Stimulated activated CD4-positive, alpha-beta T cell treated with anti-CD3 and anti-CD28 coated beads, TNF-alpha, amount 100 ng/mL, for 4 hours (primary cell): ENCODE data around the gene GCGR.

Experiments used
- DNase-seq, 3 experiments: peaks; one replicate each; pipeline ENCODE4 v3.0.0-alpha.2; 2020; ENCODE audit warnings: low read depth in 3 of 3

Gene GCGR

DNA sequence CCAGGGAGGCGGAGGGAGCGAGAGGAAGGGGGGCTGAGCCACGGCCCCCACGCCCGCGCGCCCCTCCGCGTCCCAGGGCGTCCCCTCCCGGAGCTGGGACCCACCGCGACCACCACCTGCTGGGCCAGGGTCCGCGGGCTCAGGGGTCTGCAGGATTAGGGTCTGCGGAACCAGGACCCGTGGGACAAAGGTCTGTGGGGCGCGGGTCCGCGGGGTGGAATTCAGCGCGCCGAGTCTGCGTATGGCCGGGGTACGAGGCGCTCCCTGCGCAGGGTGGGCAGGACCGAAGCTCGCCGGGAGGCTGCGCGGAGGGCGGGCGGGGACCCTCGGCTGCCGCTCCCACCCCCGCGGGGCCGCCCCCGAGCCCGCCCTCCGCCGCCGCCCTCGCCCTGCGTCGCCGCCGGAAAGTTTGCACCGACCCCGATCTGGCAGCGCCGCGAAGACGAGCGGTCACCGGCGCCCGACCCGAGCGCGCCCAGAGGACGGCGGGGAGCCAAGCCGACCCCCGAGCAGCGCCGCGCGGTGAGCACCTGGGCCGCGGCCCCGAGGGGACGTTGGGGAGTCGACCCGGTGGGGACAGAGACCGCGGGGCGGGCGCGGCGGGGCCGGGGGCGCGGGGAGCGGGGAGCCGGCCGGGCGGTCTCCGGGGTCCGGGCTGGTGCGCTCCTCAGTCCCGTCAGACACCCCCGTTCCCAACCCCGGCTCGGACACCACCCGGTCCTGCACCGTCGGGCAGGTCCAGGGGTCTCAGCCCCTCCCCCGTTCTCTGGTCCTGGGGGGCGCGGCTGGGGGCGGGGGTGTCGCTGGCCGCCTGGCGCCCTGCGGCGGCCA lies at the start of gene GCGR:
TSS of gene GCGR (plus strand) at position 423 of the 831 bp plus-strand sequence. CDS start 4,869 bp downstream, outside the sequence.
- DNase-seq, result no peak

DNA sequence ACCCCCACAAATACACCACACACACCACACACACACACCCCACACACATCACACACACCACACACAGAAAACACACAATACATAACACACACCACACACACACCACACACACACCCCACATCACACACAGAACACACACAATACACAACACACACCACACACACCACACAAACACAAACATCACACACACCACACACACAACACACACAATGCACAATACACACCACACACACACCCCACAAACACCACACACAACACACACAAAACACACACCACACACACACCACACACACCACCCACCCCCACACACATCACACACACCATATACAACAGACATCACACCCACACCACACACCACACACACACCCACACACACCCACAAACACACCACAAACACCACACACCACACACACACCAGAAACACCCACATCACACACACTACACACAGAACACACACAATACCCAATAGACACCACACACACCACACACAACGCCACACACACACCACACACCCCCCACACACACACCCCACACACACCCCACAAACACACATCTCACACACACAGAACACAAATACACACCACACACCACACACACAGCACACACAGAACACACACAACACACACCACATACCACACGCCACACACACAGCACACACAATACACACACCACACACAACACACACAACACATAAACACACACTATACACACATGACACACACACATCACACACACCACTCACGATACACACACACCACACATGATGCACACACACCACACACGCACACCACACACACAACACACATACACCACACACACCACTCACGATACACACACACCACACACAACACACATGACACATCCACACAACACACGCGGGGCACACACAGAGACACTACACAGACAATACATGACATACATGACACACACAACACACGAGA lies 11.0 kb upstream of the GCGR start:
- no peak for DNase-seq

DNA sequence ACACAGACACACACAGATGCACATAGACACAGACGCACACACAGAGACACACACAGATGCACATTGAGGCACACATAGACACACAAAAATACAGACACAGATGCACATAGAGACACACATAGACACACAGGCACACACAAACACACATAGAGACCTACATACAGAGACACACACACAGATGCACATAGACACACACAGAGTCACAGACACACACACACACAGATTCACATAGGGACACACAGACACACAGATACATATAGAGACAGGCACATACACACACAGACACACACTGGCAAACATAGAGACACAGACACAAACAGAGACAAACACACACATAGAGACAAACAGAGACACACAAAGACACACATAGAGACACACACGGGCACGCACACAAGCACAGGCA lies 9.9 kb upstream of the GCGR start:
- no peak for DNase-seq

- no peak for DNase-seq
These were observed 9.4 kb upstream of the GCGR start for GRCh38 chr17:81794509-81794908.

DNA sequence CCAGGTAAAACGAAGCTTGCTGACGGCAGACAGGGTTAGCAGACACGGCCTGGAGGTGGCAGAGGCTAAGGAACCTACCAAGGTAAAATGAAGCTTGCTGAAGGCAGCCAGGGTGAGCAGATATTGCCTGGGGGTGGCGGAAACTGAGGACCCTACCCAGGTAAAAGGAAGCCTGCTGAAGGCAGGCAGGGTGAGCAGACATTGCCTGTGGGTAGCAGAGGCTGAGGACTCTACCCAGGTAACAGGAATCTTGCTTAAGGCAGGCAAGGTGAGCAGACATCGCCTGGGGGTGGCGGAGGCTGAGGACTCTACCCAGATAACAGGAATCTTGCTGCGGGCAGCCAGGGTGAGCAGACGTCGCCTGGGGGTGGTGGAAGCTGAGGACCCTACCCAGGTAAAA lies 2.6 kb upstream of the GCGR start:
- DNase-seq, result no peak

DNA sequence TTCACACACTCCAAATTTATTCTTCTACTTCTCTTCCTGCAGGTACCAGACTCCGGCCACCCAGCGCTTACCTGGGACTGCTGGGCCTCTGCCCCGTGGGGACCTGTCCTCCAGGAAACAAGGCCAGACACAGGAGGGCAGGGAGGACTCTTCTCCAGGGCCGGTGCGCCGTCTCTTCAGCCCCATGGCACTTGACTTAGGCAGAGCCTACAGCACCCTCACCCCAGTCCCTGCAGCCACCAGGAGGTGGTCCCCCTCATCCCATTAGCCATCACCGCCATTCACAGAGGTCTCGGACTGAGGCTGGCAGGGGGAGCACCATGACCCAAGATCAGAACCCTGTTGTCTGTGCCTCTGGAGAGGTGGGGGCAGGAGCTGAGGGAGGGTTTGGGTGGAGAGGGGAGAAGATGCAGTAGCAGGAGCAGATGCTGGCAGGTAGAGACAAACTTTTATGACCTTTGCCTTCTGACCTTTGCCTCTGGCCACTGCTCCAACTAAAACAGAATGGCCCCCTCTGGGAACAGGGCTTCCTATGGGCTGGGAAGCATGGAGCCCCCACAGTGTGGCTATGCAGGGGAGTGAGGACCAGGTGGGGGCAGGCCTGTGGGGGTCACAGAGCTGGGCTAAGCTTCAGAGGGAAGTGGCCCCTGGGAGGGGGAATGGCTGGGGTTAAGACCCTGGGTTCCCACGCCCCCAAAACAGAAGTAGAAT lies 1.7 kb upstream of the GCGR start:
- no peak for DNase-seq

DNA sequence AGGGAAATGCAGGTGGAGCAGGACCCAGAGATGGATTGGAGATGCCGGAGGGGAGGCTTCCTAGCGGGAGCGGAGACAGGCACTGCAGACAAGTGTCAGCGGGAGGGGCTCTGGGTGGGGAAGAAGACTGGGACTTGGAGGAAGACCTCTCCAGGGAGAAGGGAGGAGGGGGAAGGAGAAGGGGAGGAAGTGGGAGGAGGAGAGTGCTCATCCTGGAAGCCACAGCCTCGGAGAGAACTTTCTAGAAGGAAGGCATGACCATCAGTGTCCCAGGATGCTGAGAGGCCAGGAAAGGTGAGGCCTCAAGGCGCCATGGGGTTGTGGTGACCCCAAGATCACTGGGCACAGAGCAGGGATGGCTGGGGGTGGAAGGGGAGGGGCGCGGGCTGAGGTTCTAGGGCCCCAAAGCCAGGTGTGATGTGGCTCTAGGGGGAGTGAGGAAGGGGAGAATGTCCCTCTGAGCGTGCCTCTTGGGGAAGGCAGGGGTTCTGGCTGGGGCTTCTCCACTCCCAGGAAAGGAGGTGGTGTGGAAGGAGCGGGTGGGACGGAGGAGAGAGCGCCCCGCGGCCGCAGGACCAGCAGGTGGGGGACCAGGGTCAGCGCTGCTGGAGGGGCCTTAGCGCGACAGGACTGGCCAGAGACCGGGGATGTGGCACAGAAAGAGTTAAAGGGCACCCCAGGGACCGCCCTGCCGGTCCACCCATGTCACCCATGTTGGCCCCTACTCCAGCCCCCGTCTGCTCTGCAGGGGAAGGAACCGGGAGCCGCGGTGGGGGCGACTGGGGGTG lies 900 bp upstream of the GCGR start:
- DNase-seq, result no peak

- no peak for DNase-seq
These were observed 829 bp downstream of the GCGR start for GRCh38 chr17:81804559-81805399.

DNA sequence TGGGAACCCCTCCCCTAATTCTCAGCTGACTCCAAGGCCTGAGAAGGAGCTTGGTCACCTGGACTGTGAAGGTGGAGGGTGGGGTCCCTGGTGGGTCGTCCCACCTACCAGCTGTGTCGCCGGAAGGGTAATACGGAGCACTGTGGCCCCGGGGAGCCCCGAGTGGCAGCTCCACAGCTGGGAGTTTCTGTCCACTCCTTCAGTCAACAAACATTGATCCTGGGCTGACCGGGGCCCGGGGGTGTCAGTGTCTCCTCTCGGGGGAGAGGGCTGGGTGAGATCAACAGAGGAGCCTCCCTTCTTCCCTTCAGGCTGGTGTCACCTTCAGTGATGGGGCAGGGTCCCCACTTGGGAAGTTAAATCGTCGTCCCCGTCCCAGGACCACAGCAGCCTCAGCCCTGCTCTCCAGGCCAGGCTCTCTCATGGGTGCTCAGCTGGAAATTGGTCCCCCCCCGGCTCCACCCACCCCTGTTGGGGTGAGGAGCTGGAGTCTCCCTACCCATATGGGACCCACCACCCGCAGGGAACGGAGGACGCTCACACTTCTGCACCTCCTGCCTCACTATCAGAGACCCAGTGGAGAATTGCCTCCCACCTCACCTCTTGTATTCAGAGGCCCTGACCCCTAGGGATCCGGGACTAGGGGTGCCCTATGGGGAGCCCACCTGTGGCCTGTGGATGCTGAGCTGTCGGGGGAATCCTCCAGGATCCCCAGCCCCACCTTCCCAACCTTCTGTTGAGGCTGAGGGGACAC lies 1.9 kb downstream of the GCGR start:
- DNase-seq, result no peak

DNA sequence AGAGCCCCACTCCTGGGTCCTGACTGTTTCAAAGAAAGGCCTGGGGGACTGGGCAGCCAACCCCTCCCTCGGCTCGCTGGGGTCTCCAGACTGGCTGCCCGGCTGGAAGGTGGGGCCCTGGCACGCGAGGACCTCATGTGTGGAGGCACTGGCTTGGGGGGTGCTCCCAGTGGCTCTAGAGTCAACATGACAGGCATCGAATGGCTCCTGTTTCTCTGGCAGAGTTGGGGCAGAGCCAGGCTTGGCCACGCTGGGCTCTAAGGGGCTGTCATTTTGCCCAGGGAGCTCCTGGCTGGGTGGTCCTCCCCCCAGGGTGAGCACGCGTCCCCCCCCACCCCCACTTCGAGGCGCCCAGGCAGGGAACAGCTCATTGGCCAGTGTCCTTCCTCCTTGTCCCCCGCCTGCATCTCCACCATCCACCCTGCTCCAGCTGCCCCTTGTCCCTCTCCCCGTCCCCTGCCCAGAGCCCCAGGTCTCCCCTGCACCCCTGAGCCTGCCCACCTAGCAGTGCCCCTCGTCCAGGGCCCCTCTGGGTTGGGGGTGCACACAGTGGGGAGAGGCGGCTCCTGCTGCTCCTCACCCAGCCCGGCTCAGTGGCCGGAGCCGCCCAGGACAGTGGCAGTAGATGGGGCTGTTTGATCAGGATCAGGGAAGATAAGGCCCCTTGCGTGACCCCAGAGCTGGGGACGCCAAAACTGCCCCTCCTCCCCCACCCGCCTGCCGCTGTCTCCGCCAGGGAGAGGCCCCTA lies 2.7 kb downstream of the GCGR start:
- DNase-seq, result no peak

DNA sequence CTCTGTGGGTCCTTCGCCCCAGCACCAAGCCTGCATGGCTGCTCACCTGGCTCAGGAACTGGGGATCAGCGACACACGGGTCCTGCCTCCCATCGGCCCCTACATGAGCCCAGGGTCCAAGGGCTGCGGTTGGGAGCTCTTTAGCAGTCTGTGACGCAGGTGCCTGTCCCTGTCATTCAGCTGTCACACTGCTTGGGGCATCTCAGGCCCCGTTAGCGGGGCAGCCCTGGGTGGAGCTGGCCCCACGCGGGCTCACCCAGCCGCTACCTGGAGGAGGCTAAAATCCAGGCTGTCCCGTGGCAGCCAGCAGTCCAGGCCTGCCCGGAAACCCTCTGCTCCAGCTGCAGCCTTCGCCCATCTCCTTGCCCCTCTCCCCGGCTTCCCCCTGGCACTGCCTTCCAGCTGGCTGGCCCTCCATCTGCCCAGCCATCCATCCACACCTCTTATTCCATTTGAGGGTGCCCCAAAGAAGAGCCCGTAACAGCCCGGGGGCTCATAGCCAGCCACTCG lies 3.3 kb downstream of the GCGR start:
- DNase-seq, result no peak

GRCh38 chr17:81807839-81808238 lies 3.9 kb downstream of the GCGR start:
- no peak for DNase-seq

GRCh38 chr17:81808778-81809555 lies 5.0 kb downstream of the GCGR start:
- DNase-seq, result no peak

DNA sequence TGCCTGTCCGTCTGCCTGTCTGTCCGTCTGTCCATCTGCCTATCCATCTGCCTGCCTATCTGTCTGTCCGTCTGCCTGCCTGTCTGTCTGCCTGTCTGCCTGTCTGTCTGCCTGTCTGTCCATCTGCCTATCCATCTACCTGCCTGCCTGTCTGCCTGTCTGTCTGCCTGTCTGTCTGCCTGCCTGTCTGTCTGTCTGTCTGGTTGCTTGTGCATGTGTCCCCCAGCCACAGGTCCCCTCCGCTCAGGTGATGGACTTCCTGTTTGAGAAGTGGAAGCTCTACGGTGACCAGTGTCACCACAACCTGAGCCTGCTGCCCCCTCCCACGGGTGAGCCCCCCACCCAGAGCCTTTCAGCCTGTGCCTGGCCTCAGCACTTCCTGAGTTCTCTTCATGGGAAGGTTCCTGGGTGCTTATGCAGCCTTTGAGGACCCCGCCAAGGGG lies 5.6 kb downstream of the GCGR start:
- no peak for DNase-seq

DNA sequence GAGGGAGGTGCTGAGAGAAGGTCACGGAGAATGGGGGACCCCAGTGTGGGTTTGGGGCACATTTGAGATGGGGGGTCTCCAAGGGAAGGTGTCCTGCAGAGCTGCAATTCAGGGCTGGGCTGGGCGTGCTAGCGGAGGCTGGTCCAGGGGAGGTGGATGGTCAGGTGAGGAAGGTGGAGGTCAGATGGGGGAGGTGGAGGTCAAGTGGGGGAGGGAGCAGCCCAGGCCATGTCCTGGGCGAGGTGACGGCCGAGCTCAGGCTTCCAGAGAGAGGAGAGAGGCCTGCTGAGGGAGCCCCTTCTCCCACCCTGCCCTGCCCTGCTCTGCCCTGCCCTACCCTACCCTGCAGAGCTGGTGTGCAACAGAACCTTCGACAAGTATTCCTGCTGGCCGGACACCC lies 6.5 kb downstream of the GCGR start:
- no peak for DNase-seq

DNA sequence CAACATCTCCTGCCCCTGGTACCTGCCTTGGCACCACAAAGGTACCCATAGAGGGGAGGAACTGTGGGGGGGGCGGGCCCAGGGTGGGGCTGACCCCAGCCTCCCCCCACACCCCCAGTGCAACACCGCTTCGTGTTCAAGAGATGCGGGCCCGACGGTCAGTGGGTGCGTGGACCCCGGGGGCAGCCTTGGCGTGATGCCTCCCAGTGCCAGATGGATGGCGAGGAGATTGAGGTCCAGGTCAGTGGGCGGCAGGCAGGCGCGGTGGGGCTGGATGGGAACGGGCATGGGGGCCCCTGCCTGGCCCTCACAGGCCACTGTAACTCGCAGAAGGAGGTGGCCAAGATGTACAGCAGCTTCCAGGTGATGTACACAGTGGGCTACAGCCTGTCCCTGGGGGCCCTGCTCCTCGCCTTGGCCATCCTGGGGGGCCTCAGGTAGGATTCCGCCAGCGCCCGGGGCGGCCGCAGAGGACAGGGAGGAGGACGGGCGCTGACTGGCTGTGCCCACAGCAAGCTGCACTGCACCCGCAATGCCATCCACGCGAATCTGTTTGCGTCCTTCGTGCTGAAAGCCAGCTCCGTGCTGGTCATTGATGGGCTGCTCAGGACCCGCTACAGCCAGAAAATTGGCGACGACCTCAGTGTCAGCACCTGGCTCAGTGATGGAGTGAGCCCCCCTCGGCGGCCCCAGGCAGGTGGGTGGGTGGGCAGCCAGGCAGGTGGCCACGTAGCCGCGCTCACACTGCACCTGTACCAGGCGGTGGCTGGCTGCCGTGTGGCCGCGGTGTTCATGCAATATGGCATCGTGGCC lies 7.1 kb downstream of the GCGR start:
- DNase-seq, result no peak
